ENCODE data around the gene CPXM2.

DNA sequence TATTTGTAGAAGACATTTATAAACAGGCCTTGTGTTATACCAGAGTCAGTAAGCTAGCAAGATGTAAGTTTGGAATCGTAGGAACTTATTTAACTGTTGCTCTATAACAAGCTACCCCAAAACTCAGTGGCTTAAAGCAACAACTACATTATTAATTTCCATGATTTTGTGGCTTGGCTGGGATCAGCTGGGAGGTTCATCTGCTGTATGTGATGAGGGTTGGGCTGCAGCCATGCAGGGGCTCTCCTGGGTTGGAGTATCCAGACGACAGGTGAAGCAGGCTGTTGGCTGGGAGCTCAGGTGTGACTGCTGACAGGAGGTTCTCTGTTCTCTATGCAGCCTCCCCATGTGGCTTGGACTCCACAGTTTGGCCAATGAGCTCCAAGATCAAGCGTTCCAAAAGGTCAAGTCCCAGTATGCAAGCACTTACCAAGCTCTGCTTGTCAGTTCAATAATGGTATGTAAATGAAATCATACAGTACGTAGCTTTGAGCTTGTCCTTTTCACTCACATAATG, 173.0 kb downstream of the CPXM2 start:
- TF ChIP-seq, protein P1, sequence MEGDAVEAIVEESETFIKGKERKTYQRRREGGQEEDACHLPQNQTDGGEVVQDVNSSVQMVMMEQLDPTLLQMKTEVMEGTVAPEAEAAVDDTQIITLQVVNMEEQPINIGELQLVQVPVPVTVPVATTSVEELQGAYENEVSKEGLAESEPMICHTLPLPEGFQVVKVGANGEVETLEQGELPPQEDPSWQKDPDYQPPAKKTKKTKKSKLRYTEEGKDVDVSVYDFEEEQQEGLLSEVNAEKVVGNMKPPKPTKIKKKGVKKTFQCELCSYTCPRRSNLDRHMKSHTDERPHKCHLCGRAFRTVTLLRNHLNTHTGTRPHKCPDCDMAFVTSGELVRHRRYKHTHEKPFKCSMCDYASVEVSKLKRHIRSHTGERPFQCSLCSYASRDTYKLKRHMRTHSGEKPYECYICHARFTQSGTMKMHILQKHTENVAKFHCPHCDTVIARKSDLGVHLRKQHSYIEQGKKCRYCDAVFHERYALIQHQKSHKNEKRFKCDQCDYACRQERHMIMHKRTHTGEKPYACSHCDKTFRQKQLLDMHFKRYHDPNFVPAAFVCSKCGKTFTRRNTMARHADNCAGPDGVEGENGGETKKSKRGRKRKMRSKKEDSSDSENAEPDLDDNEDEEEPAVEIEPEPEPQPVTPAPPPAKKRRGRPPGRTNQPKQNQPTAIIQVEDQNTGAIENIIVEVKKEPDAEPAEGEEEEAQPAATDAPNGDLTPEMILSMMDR (IDR thresholded peaks at IDR 0.05), result no peak
- TF ChIP-seq POLR2AphosphoS5 (IDR thresholded peaks at IDR 0.05; ENCODE audit: low read depth, low read length) (no peak), SIN3A (IDR thresholded peaks at IDR 0.05; ENCODE audit: borderline replicate concordance, insufficient read depth, low read depth, low read length) (no peak), TCF7L2 (IDR thresholded peaks at IDR 0.05; ENCODE audit: low read depth, low read length) (no peak)
- TF ChIP-seq, protein P2, sequence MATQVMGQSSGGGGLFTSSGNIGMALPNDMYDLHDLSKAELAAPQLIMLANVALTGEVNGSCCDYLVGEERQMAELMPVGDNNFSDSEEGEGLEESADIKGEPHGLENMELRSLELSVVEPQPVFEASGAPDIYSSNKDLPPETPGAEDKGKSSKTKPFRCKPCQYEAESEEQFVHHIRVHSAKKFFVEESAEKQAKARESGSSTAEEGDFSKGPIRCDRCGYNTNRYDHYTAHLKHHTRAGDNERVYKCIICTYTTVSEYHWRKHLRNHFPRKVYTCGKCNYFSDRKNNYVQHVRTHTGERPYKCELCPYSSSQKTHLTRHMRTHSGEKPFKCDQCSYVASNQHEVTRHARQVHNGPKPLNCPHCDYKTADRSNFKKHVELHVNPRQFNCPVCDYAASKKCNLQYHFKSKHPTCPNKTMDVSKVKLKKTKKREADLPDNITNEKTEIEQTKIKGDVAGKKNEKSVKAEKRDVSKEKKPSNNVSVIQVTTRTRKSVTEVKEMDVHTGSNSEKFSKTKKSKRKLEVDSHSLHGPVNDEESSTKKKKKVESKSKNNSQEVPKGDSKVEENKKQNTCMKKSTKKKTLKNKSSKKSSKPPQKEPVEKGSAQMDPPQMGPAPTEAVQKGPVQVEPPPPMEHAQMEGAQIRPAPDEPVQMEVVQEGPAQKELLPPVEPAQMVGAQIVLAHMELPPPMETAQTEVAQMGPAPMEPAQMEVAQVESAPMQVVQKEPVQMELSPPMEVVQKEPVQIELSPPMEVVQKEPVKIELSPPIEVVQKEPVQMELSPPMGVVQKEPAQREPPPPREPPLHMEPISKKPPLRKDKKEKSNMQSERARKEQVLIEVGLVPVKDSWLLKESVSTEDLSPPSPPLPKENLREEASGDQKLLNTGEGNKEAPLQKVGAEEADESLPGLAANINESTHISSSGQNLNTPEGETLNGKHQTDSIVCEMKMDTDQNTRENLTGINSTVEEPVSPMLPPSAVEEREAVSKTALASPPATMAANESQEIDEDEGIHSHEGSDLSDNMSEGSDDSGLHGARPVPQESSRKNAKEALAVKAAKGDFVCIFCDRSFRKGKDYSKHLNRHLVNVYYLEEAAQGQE (IDR thresholded peaks at IDR 0.05; ENCODE audit: insufficient read depth in 1 of 2, low read depth in 2 of 2, low read length in 1 of 2), result no peak

Data from Panc1 (cell line).